Hematopoietic multipotent progenitor cell treated with erythropoietin and hydrocortisone succinate and interleukin-3 and kit ligand, for 6 days (in vitro differentiated cells): ENCODE data around the gene GPR21.

Experiments used
- DNase-seq: peaks from one replicate; pipeline ENCODE4 v3.0.0-alpha.2; 2015

The GPR21 gene, protein sequence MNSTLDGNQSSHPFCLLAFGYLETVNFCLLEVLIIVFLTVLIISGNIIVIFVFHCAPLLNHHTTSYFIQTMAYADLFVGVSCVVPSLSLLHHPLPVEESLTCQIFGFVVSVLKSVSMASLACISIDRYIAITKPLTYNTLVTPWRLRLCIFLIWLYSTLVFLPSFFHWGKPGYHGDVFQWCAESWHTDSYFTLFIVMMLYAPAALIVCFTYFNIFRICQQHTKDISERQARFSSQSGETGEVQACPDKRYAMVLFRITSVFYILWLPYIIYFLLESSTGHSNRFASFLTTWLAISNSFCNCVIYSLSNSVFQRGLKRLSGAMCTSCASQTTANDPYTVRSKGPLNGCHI

DNA sequence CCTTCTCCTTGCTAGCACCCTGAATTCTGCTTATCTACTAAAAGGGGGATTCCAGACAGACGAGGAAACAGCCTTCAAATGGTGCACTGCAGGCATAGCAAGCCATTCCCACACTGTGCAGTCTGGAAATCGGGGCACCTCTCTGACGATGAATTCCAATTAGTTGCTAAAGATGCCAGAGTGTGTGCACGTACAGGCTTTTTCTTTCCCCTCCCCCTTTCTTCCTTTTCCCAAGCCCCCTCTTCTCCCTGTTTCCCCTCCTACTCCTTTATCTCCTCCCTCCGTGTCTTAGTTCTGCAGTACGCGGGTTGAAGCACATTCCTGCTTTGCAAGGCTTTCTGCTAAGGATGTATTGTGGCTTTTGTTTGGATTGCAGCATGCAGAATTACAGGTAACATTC is at the start of gene GPR21:
GPR21 (plus strand) TSS at position 316 of the 400 bp plus-strand sequence. CDS start 900 bp downstream, outside the sequence.
- DNase-seq: peak; percentile 18

DNA sequence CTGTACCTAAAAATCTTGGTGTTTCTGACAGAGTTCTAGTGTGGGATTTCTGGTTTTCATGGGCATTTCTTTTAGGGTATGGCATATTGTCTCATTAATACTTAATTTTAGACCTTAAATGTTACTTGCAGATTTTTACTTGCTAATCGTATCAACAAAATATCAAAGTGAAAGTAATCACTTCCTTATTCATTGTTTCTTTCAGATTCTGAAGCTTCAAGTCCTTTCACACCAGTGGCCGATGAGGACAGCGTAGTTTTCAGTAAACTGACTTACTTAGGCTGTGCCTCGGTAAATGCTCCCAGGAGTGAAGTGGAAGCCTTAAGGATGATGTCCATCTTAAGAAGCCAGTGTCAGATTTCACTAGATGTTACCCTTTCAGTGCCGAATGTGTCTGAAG is 47.5 kb upstream of the GPR21 start:
- DNase-seq: no peak

DNA sequence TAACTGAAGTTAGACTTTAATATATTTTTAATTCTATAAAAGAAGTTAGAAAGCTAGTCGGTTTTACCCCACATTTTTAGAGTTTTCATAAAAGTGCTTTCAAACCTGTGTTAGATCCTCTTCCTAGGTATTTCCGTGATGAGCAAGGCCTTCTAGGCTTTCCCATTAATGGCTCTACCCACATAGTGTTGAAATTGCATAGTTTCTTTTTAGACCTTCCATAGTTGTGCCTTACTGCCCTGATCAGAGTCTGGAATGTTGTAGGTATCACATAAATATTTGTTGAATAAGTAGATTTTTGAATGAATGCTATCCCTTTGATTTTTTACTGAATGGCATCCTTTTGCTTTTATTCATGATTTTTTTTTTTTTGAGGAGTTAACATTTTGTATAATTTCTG is 45.3 kb upstream of the GPR21 start:
- no peak for DNase-seq

DNA sequence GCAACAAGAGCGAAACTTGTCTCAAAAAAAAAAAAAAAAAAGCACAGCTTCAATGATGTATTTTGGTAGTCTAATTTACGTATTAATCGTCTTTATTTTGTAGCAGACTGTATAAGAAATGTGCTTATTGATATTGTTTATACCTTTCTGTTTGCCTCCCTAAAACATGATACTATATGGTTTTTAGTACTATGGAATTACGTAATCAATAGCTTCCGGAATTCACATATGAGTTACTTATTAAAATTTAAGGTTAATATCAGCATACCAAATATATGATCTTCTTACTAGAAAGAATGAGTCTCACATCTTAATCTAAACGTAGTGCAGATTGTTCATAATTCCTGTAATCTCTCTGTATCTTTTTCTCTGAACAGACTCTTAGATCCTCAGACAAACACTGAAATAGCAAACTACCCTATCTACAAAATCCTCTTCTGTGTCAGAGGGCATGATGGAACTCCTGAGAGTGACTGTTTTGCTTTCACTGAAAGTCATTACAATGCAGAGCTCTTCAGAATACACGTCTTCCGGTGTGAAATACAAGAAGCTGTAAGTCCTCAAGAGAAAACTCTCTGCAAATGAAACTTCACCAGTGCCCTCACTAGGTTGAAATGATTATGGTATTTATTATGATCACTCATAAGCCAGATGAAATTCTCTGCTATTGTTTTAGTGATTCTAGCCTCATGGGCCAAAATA is 44.4 kb upstream of the GPR21 start:
- peak; percentile 20 for DNase-seq

DNA sequence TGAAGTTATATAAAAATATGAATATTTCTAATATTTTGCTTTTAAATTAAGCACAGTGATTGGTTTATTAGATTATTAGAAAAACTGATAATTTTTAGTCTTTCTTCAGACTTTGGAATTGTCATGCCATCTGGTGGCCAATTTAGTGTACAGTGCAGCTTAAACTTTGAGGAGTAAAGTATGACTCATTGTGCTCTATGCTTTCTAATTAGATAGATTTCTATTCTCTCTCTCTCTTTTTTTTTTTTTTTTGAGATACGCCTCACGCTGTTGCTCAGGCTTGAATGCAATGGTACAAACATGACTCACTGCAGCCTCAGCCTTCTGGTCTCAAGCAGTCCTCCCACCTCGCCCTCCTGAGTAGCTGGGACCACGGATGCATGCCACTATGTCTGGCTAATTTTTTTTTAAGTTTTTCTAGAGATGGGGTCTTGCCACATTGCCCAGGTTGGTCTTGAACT is 42.1 kb upstream of the GPR21 start:
- DNase-seq: peak; percentile 82

DNA sequence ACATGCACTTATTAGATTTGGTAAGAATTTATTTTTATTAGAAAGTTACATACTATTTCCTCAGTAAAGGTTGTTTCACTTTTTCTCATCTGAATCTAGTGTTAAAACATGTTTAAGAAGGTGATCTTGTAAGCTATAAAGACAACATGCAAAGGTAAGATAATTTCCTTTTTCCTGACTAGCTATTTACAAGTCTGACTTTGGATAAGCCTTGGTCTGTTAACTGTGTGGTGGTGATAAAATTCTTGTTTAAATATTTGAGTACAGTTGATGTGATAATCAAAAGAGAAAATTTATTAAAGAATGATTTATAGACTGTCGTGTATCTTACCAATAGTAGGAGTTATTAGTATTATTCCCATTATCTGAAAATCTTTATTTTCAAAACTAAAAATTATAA is 36.9 kb upstream of the GPR21 start:
- peak; percentile 51 for DNase-seq

DNA sequence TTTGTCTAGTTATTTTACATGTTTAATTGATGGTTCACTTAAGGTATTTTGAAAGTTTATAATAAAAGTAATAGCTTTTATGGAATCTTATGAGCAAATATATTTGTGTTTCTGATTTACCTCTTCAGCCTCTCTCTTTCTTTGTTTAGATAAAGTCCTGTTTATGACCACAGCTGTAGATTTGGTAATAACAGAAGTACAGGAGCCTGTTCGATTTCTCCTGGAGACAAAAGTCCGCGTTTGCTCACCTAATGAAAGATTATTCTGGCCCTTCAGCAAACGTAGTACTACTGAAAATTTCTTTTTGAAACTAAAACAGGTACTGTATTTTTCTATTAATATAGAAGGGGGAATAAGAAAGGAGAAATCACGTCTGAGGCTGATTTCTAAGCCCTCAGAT is 35.0 kb upstream of the GPR21 start:
- no peak for DNase-seq

DNA sequence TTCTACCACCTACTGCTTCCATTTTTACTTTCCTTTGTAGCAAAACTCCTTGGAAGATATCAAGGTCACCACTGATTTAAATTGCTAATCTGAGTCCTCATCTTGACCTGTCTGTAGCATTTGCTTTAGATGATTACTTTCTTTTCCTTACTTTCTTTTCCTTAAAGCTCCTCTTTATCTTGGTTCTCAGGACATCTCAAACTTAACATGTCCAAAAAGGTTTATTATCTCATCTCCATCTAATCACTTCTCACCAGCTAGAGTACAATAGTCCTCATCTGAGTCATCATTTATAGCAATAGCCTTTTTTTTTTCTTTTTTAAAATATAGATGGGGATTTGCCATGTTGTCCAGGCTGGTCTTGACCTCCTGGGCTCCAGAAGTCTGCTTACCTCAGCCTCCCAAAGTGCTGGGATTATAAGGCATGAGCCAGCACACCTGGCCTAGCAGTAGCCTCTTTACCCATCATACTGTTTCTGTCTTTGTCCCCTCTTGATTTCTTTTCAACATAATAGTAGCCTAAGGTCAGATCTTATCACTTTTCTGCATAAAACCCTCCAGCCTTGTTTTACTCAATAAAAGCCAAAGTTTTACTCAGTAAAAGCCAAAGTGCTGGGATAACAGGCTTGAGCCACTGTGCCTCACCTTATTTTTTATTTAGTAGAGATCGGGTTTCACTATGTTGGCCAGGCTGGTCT is 32.9 kb upstream of the GPR21 start:
- DNase-seq: no peak

DNA sequence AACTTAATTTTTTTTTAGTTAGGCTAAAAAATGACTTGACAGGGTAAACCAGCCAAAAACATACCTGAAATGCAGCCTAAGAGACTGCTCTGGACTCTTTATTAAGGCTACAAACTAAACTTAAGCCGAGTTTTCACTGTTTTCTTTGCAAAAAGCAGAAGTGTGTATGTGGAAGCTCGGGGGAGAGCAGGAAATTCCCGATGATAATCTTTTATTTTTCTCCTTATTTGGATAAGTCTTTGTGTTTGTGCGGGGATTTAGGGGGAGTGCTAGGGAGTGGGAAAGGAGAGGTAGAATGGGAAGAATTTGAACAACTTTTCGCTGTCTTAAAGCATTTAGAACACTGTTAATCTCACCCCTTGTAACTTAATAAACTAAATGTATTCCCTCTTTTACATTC is 30.7 kb upstream of the GPR21 start:
- DNase-seq: peak; percentile 25

DNA sequence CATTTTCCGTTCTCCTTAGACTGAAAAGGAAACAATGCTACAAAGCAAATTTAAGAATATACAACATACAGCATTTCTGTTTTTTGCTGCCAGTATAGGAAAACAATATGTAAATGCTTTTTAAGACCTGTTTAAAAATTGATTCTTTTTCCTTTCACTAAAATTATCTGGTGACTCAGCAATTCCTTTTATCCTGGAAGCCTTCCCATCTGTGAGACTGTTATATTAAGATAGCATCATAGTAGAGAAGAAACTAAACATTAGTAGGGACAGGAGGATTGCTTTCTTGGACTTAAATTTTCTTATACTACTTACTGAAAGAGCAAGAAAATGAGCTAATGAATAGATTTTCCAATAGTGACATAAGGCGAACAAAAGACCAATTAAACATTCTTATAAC is 30.0 kb upstream of the GPR21 start:
- peak; percentile 53 for DNase-seq

DNA sequence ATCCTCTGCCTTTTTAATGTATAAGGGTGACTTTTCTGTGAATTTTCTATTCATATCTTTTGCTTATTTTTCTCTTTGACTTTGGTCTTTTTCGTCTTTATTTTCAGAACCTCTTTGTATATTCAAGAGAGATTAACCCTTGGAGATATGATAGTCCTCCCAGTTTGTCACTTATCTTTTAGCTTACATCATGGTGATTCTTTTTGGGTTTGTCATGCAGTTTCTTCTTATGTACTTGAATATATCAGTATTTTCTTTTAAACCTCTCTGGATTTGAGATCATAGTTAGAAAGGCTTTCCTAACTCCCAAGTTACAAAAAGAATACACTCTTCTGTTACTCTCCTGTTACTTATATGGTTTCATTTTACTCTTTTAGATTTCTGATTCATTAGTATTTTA is 27.5 kb upstream of the GPR21 start:
- DNase-seq: no peak

DNA sequence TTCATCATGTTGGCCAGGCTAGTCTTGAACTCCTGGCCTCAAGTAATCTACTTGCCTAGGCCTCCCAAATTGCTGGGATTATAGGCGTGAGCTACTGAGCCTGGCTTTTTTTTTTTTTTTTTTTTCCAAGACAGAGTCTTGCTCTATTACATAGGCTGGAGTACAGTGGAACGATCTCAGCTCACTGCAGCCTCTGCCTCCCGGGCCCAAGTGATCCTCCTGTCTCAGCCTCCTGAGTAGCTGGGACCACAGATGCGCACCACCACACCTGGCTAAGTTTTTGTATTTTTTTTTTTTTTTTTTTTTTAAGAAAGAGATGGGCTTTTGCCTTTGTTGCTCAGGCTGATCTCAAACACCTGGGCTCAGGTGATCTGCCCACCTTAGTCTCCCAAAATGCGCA is 26.2 kb upstream of the GPR21 start:
- DNase-seq: no peak

DNA sequence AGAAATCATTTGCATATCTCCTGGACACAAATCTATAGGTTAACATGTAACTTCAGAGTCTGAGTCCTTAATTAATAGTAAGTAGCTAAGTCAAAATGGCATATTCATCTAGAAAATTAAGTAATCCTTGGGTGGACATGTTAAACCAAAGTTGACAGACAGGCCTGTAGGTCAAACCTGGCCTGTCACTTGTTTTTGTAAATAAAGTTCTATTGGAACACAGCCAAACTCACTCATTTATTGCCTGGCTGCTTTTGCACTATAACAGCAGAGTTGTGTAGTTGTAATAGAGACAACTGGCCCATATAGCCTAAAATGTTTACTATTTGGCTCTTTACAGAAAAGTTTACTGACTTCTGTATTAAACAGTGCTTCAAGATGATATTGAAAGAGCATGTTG is 24.6 kb upstream of the GPR21 start:
- no peak for DNase-seq

DNA sequence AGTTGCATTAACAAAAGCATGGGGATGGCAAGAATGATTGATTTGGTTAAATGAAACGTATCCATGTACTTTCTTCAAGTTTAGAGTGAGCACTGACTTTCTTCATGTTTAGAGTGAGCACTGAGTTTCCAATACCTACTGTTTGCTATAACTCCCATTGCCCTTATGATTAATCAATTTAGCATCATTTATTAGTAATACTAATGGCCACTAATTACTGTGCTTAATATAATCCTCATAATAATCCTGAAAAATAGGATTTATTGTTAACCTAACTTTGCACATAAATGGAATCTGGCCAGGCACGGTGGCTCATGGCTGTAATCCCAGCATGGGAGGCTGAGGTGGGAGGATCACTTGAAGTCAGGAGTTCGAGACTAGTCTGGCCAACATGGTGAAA is 22.1 kb upstream of the GPR21 start:
- no peak for DNase-seq

DNA sequence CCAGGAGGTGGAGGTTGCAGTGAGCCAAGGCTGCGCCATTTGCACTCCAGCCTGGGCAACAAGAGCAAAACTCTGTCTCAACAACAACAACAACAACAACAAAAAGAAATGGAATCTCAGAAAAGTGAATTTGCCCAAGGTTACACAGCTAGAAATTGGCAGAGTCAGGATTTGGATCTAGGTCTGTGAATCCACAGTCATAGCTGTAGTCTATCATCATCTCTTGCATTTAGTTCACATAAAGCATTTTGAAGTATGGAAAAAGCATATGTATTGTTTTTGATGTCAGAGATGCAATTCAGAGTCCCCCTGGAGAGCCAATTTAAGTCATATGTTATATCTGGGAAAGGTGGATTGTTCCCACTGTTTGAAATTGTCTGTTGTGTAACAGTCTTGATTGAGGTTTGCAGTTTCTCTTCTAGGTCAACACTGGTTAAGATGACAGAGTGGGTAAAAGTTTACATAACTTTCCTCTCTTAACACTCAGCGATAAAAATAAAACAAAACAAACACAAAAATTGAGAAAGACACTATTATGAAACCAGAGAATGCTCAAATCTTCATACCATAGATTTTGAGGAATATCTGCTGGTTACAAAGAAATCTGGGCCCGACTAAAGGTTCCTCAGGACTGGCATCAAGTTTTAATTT is 21.5 kb upstream of the GPR21 start:
- DNase-seq: no peak

DNA sequence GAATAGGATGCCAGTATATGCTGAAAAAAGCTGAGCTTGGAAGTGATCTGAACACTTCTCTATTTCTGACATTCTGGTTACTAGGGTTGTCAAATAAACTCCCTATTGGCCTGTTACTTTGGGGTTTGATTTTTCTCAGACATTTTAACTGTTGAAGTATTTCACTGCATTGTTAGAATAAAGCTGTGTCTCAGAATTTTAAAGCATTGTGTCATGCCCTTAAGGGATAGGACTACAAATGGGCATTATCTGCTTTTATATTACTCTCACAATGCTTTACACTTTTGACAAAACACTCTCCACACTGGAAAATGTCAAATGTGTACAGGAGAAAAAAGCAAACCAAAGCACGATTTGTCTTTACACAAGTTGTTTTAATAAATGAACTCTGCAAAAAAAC is 16.8 kb upstream of the GPR21 start:
- DNase-seq: no peak

DNA sequence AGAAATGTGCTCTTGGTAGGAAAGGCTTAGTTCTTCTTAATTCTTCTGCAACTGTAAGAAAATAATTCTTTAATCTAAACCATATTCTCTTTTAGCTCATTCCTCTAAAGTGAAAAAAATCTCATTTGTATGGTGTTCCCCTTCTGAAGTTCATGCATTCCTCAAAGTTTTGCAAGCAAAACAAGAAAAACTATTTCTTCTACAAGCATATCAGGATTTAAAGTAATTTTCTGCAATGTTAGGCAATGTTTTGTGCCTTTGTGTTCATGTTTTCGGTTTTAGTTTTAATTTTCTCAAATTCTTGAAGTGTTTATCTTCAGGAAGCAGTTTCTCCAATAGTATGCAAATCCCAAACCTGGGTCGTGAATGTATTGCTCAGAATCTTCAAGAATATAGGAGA is 12.7 kb upstream of the GPR21 start:
- no peak for DNase-seq

DNA sequence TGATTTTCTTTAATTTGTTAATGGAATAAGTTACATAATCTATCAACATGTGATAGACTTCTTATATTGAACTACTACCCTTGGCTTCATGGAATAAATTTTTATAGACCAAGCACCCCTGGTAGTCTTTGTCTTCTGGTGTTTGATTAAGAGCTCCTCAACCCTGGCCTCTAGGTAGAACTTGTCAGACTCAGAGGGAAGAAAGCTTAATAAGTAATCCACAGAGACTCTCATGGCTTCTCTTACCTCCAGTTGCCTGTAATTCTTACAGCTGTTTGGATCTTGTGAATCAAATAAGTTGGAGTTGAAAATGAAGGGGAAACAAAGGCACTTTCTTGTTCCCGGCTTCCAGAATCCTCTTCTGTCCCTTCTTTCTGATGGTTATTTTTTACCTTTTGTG is 7.0 kb upstream of the GPR21 start:
- DNase-seq: no peak

DNA sequence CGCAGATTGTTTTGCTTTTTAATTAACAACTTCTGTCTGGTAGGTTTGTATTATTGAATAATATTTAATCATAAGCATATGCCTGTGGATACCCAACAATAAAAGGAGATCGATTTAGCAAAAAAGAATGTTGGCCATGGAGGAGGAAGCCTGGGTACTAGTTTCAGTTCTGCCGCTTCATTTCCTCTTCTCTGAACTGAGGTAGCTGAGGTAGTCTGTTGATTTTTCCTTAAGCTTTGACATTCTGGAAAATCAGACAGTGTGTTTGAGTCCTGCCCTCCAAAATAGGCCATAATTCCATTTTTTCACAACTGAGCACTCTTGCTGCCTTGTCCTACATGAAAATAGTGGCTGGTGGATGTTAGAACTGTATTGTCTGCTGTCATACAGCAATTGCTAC is 6.0 kb upstream of the GPR21 start:
- DNase-seq: no peak

DNA sequence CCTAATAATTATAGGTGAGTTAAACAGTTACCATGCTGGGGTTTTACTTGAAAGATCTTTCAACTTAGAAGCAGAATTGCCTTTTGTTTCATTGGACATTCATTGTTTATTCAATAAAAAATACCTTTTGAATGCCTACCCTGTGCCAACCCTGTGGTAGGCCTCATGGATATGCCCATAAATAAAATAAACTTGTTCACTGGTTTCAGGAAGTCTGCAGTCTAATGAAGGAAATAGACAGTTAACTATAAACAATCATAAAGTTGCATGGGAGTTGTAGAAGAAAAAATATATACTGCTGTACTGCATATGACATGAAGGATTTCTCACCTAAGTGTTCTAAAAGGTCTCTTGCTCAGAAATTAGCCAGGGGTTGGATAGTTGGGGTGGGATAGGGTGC is 5.3 kb upstream of the GPR21 start:
- DNase-seq: no peak

DNA sequence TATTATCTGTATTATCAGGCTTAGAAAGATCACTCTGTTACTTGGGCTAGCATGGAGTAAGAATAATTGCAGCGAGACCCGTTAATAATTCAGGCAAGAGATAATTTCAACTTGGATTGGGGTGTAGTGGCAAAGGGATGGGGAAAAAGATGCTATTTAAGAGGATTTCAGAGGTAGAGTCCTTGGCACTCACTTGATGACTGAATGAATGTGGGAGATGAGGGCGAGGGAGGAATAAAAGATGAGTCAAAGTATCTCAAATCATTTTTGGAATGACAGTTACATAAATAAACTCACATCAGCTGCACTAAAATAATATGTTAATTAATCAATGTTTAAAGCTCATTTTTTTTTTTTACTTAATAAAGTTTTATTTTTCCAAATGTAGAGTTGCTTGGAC is 4.5 kb upstream of the GPR21 start:
- no peak for DNase-seq

DNA sequence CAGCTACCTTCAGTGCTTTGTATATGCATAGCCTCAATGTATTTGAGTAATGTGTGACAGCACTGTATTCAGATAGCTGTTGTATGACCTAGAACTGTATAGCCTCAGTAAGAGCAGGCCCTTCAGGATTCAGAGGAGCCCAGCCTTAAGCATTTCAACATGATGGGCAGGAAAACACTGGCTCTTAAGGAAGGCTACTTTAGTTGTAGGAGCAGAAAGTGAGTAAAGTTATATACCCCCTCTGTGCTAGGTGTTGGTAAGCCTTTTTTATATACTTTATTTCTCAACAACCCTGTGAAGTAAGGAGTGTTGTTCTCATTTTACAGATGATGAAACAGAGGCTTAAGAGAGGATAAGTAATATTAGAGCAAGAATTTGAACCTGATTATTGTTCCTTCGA is 1.5 kb upstream of the GPR21 start:
- no peak for DNase-seq

DNA sequence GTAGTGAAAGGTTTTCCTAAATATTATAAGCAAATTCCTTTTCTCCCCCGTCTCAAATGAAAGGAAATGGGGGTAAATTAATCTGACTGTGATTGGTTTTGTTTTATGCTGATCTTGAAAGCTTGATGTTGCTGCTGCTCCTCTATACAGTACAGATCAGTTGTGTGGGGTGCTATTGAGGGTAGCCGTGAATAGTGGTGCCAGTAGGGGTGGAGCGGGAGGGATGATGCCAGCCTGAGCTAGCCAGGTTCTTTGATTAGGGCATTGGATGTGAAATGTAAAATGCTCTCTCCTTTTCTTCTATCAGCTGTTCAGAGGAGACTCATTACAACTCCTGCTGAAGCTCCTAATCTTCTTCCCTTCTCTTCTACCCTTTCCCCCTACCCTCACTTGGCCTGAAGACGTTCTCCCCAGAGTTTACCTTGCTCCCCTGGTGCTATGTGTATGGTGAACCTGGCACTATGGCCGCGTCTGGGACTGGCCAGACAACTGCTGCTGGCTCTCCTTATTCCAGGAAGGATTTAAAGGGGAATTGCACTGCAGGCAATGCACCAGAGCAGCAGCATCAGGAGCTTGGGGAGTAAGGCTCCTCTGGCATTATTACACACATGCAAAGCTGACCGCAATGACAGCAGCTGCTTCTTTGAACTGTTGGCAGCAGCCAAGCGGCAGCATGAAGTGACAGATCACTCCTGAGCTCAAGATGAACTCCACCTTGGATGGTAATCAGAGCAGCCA is 566 bp downstream of the GPR21 start:
- peak; percentile 87 for DNase-seq
